Retinal pigment epithelial cell (primary cell): ENCODE results near the gene OSGEP.
A peak's percentile ranks its signal among the peaks of the same experiment; 100 is the strongest.

Source experiments
- DNase-seq: peaks from one replicate; pipeline ENCODE4 v3.0.0-alpha.2; 2010; ENCODE audit warnings: low read depth
- H3K4me3 ChIP-seq: 2 replicates; pipeline ENCODE4 v1.5.1; 2011; ENCODE audit warnings: mild to moderate bottlenecking, low read length, control low read depth, moderate library complexity
- TF ChIP-seq, protein P1 (sequence below): conservative IDR thresholded peaks from 2 replicates; pipeline ENCODE4 v1.5.1; 2011; ENCODE audit warnings: low read depth, low read length, control low read depth, inconsistent platforms

Gene OSGEP

DNA sequence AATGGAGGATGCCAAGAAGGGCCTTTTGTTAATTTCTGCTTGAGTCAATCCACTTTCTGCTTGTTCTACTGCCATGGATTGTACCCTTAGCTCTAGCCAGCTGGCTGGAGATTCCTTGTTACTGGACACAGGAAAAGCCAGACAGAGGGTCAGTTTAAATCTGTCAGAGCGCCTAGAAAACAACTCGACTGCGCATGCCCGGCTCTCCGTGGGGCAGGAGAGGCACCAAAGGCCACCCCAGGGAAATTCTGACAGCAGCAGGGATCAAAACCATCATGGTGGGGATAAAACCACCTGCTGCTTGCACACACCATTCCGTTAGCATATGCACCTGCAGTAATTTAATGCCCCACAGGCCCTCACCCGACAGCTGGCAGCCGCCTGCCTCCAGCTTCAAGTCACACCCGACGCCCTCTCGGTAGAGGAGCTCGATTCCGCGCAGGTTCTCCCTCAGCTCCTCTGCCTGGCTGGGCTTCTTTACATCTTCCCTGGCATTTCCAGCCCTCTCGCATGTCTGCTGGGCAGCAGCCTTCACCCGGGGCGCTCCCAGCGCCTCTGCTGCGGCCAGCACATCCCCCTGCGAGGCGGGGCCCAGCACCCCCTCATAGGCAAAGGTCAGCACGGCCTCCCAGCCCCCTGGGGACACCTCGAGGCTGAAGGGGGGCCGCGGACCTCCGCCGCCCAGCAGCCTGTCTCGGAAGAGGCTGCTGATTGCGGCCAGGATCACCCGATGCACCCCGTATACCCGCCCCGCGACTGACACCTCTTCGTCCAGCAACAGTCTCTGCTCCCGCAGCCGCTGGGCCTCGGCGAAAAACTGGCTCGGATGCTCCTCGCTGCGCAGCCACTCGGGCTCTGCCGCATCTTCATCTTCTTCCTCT is 19.7 kb downstream of the OSGEP start:
- no peak for DNase-seq

DNA sequence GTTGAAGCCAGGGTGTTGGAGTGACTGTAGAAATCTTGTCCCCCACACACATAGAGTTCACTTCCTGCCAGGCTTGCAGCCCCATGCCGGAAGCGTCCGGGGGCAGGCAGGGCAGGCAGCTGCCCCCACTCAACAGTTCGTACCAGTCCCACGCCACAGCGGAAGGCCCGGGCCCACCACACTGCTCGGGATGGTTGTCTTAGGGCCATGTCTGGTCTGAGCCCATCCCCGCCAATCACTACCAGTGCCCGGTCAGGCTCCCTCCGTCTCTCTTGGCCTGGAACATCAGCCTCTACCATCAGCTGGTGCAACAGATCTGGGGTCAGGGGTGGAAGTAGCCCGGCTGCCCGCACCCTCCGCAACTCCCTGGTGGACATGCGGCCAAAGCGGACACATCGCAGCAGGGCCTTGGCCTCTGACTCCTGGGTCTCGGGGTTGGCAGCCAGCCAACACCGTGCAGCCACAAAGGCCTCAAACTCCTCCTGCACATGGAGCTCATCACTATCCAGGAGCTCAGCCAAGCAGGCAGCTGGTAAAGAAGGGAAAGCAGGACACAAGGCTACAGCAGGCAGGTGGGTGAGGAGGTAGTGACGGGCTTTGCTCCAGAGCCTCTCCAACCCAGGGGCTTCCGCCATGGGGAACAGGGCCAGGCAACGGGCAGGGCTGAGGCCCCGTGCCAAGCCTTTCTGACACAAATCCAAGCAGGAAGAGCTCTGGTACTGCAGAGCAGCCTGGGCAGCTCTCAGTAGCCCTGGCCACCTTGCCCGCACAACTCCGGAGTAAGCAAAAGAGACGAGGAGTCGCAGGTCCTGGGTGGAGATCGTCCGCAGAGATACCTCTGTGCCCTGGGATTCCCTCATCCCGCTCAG is 24.6 kb downstream of the OSGEP start:
- H3K4me3 ChIP-seq, result no peak overlapping the region
- no peak for DNase-seq
- TF ChIP-seq, protein P1, sequence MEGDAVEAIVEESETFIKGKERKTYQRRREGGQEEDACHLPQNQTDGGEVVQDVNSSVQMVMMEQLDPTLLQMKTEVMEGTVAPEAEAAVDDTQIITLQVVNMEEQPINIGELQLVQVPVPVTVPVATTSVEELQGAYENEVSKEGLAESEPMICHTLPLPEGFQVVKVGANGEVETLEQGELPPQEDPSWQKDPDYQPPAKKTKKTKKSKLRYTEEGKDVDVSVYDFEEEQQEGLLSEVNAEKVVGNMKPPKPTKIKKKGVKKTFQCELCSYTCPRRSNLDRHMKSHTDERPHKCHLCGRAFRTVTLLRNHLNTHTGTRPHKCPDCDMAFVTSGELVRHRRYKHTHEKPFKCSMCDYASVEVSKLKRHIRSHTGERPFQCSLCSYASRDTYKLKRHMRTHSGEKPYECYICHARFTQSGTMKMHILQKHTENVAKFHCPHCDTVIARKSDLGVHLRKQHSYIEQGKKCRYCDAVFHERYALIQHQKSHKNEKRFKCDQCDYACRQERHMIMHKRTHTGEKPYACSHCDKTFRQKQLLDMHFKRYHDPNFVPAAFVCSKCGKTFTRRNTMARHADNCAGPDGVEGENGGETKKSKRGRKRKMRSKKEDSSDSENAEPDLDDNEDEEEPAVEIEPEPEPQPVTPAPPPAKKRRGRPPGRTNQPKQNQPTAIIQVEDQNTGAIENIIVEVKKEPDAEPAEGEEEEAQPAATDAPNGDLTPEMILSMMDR, result no peak

More for the DNA sequence above, 19.7 kb downstream of the OSGEP start:
- H3K4me3 ChIP-seq, result peak overlapping the region; percentile 31
- TF ChIP-seq, protein P1, result no peak

DNA sequence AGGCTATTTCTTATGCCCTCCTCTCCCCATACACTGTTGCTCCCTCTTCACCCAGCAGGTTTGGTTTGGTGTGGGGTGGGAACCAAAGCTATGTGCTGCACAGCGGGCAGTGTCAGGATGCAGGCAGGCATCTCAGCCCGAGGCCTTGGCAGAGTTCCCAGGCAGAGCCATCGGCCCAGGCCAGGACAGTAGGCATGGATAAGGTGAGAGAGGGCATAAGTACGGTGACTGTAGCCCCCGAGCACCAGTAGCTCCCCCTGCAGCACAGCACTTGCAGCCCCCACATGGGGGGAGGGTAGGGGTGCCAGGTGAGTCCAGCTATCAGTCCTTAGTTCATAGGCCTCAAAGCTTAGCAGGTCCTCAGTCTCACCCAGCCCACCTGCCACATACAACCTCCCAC is 25.8 kb downstream of the OSGEP start:
- TF ChIP-seq, protein P1, result no peak
- DNase-seq, result no peak
- no peak overlapping the region for H3K4me3 ChIP-seq

DNA sequence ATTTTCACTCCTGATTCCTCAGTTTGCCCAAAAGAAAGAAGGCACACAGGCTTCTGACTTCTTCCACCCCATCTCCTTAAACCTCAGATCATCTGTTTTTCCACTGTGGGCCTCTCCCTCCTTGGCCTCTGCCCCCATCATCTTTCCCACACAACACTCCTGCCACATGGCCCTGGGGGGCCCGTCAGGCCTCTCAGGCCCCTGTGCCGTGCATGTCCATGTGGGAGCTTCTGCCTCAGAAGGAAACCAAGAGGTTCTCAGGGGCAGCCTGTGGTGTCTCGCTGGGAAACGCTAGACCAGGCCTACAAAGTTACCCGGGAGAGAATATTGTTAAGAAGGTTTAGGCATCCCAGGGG is 26.6 kb downstream of the OSGEP start:
- TF ChIP-seq, protein P1, result no peak
- H3K4me3 ChIP-seq, result no peak overlapping the region
- no peak for DNase-seq

DNA sequence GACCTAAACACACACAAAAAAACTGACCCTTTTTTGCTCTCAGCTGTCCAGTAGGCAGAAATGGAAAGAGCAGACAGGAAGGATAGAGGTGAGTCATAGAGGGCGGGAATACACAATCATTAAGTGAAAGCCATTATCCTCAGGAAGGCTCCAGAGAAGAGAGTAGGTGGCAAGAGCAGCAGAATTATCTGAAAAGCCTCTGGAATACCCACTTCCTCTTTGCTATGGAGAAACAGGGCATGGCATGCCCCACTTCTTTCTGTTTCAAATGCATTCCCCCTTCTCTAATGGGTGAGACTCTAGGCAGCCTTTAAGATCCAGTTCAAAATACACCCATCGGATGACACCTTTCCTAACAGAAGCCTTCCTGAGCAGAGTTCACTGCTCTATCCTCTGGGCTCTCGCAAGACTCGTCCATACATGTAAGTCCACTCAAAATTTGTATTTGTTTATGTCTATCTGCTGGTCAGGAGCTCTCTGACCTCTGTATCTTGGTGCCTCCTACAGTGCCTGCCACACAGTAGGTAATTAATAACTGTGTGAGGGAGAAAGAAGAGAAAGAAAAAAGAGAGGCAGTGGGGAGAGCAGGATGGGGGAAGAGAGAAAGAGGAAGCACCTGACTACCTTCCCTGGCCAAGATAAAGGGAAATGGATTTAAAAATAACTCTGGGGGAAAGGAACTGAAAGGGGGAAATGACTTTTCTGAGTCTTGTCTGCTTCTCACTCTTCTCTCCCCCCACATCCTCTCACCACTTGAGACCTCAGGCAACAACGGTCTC is 27.2 kb downstream of the OSGEP start:
- no peak overlapping the region for H3K4me3 ChIP-seq
- TF ChIP-seq, protein P1, result no peak
- DNase-seq, result no peak

DNA sequence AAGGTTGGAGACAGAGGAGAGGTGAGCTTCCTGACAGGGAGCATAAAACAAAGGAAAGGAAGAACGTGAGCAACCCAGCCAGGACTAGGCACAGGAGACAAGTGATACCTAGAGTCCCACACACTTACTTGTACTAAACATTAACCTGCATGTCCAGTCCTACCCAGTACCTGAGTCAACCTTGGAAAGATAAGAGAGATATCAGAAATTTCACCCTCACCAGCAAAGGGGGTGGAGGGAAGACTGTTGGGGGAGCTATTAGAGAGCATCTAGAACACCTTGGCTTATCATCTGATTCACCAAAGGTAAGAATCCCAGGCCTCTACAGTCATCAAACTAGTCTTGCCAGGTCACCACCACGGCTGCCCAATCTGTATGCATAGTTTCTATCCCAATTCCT is 29.8 kb downstream of the OSGEP start:
- no peak for DNase-seq
- no peak overlapping the region for H3K4me3 ChIP-seq
- TF ChIP-seq, protein P1, result no peak
